ENCODE results near the gene S100A1.

The S100A1 gene

GRCh38 chr1:153610334-153610733, 17.9 kb upstream of the S100A1 start:
- FAIRE-seq (no peak), DNase-seq (ENCODE audit: low spot score) (peak; percentile 18)

GRCh38 chr1:153610811-153611301, 17.4 kb upstream of the S100A1 start:
- no peak for FAIRE-seq

GRCh38 chr1:153611356-153611755, 16.9 kb upstream of the S100A1 start:
- DNase-seq (ENCODE audit: low spot score) (no peak), FAIRE-seq (peak; percentile 32)

More at GRCh38 chr1:153610811-153611301, 17.4 kb upstream of the S100A1 start:
- peak; percentile 41 for DNase-seq (ENCODE audit: low spot score)

GRCh38 chr1:153612111-153612754, 16.0 kb upstream of the S100A1 start:
- FAIRE-seq (no peak), DNase-seq (ENCODE audit: low spot score) (peak; percentile 16)

GRCh38 chr1:153612755-153613331, 15.4 kb upstream of the S100A1 start, which contains the start of gene S100A16:
Gene S100A16 (minus strand): TSS chr1:153613137. CDS start chr1:153608151, 4,986 bp downstream.
- no peak for FAIRE-seq
- peak; percentile 87 for DNase-seq (ENCODE audit: low spot score)

- DNase-seq (ENCODE audit: low spot score) (no peak), FAIRE-seq (no peak)
Observed at GRCh38 chr1:153613406-153613805, 14.8 kb upstream of the S100A1 start.

- no peak for DNase-seq (ENCODE audit: low spot score)
- FAIRE-seq: no peak
Observed at GRCh38 chr1:153614189-153614900, 13.9 kb upstream of the S100A1 start.

GRCh38 chr1:153614906-153615305, 13.3 kb upstream of the S100A1 start:
- FAIRE-seq (no peak), DNase-seq (ENCODE audit: low spot score) (no peak)

- no peak for FAIRE-seq
- DNase-seq (ENCODE audit: low spot score): no peak
Observed at GRCh38 chr1:153615406-153615805, 12.8 kb upstream of the S100A1 start.

GRCh38 chr1:153616144-153616916, 11.9 kb upstream of the S100A1 start, which contains the start of gene S100A14:
Gene S100A14 (minus strand): TSS chr1:153616325. CDS start chr1:153615858, 467 bp downstream.
- no peak for FAIRE-seq

GRCh38 chr1:153616917-153617311, 11.3 kb upstream of the S100A1 start:
- FAIRE-seq (no peak), DNase-seq (ENCODE audit: low spot score) (no peak)

More at GRCh38 chr1:153616144-153616916, 11.9 kb upstream of the S100A1 start, which contains the start of gene S100A14:
- DNase-seq (ENCODE audit: low spot score): no peak

- FAIRE-seq (peak; percentile 92), DNase-seq (ENCODE audit: low spot score) (peak; percentile 82)
Observed at GRCh38 chr1:153617663-153618062, 10.6 kb upstream of the S100A1 start.

GRCh38 chr1:153619171-153619570, 9.1 kb upstream of the S100A1 start:
- DNase-seq (ENCODE audit: low spot score) (no peak), FAIRE-seq (no peak)

GRCh38 chr1:153623101-153623500, 5.1 kb upstream of the S100A1 start:
- FAIRE-seq (no peak), DNase-seq (ENCODE audit: low spot score) (no peak)

GRCh38 chr1:153624965-153625611, 3.1 kb upstream of the S100A1 start:
- DNase-seq (ENCODE audit: low spot score): no peak
- no peak for FAIRE-seq

- FAIRE-seq (no peak), DNase-seq (ENCODE audit: low spot score) (no peak)
Observed at GRCh38 chr1:153626477-153626903, 1.7 kb upstream of the S100A1 start.

GRCh38 chr1:153626904-153627714, 1.1 kb upstream of the S100A1 start, which contains the start of gene S100A13:
Gene S100A13 (minus strand): TSS chr1:153627505. CDS start chr1:153626472, 1,033 bp downstream.
- FAIRE-seq: no peak
- DNase-seq (ENCODE audit: low spot score): peak; percentile 91

- FAIRE-seq (no peak), DNase-seq (ENCODE audit: low spot score) (no peak)
Observed at GRCh38 chr1:153628638-153629342, 556 bp downstream of the S100A1 start.

GRCh38 chr1:153629343-153629665, 1.1 kb downstream of the S100A1 start:
- DNase-seq (ENCODE audit: low spot score) (no peak), FAIRE-seq (no peak)
